ENCODE results near the gene GUK1.

- no peak for TF ChIP-seq CTCF (IDR thresholded peaks at IDR 0.05; ENCODE audit: insufficient read depth, low read length)
- no peak for TF ChIP-seq POLR2AphosphoS5 (IDR thresholded peaks at IDR 0.05; ENCODE audit: low read depth)
- no peak for TF ChIP-seq REST (IDR thresholded peaks at IDR 0.05; ENCODE audit: insufficient replicate concordance, low read depth)
- no peak for TF ChIP-seq GABPA (IDR thresholded peaks at IDR 0.05; ENCODE audit: low read depth)
- TF ChIP-seq SPI1 (IDR thresholded peaks at IDR 0.05; ENCODE audit: borderline replicate concordance, low read depth): no peak
These were observed 45.5 kb downstream of the GUK1 start for GRCh38 chr1:228185641-228185965.

All from HL-60 (cell line).